Effector CD8-positive, alpha-beta T cell (primary cell): ENCODE measurements around the gene BCL2L1.

Experiments used
- DNase-seq: peaks from one replicate; lab custom pipeline; 2025; lab: John Stamatoyannopoulos, UW

The BCL2L1 gene

GRCh38 chr20:31723319-31724078 is 831 bp upstream of the BCL2L1 start:
- DNase-seq: peak; percentile 98

- DNase-seq: no peak
Observed at GRCh38 chr20:31723069-31723318, 326 bp upstream of the BCL2L1 start.

- DNase-seq: no peak
Observed at GRCh38 chr20:31721408-31722256, 1.0 kb downstream of the BCL2L1 start.

- DNase-seq: no peak
Observed at GRCh38 chr20:31720486-31721407, 1.9 kb downstream of the BCL2L1 start.

- DNase-seq: no peak
Observed at GRCh38 chr20:31719644-31720485, 2.8 kb downstream of the BCL2L1 start.

- DNase-seq: no peak
Observed at GRCh38 chr20:31718952-31719643, 3.6 kb downstream of the BCL2L1 start.

GRCh38 chr20:31717478-31718201 is 5.0 kb downstream of the BCL2L1 start:
- DNase-seq: no peak

GRCh38 chr20:31716818-31717477 is 5.7 kb downstream of the BCL2L1 start:
- DNase-seq: no peak

- DNase-seq: no peak
Observed at GRCh38 chr20:31716351-31716750, 6.3 kb downstream of the BCL2L1 start.

GRCh38 chr20:31715766-31716165 is 6.9 kb downstream of the BCL2L1 start:
- no peak for DNase-seq

GRCh38 chr20:31713312-31714273 is 9.1 kb downstream of the BCL2L1 start:
- DNase-seq: no peak

GRCh38 chr20:31712564-31713311 is 9.9 kb downstream of the BCL2L1 start:
- no peak for DNase-seq

- DNase-seq: no peak
Observed at GRCh38 chr20:31712112-31712553, 10.5 kb downstream of the BCL2L1 start.

GRCh38 chr20:31711179-31712111 is 11.2 kb downstream of the BCL2L1 start:
- DNase-seq: no peak

GRCh38 chr20:31710423-31711108 is 12.1 kb downstream of the BCL2L1 start:
- DNase-seq: no peak

- no peak for DNase-seq
Observed at GRCh38 chr20:31709939-31710338, 12.7 kb downstream of the BCL2L1 start.
